Posterior vena cava (tissue), 2 donors: ENCODE data around the gene SPANXC. TPM values are rescaled to one million over a fixed set of nuclear protein-coding genes. Genes with fewer than 3 reads are reported as not detected.
"Not testable (repeated sequence)": the region's sequence is repeated elsewhere in the genome, so short reads cannot be mapped to it uniquely, and the experiment has no call there.

Experiments used
- DNase-seq: peaks from one replicate; pipeline ENCODE4 v3.0.0-alpha.2; 2020; ENCODE audit warnings: low spot score
- intact Hi-C, 2 donors: fragments of 100-400 bp; cut with DNase I; formaldehyde crosslinking; loops; one replicate each; pipeline versions ENCODE4 v1.14.1 to v1.14.2; 2022 to 2023
- long read RNA-seq, 2 donors: library from polyadenylated mRNA; unstranded; transcript quantifications; one replicate each; pipeline ENCODE4 v2.0.0, GENCODE V29; 2020 to 2021
- total RNA-seq, 2 donors: library from RNA; stranded (reverse); fragmentation: NEBNext Ultra II Directional; extraction: Animal tissue kit (Norgen Biotek cat#: 25700); gene quantifications; one replicate each; pipeline ENCODE4 v1.2.1, GENCODE V29; 2021
- donor health status: DM: yes; HTN: yes; CAD: no.
- donor health status: DM: yes; HTN: yes; CAD: no.

SPANXC gene
- total RNA-seq, result not detected
- long read RNA-seq, donor 1, result 0 reads
- long read RNA-seq, donor 2, result 0 reads

GRCh38 chrX:141242417-141242816 is at the start of gene SPANXC:
Gene SPANXC (minus strand): TSS chrX:141242517. CDS start chrX:141242457, 60 bp downstream.
- intact Hi-C loops, DNase-seq: not testable (repeated sequence)

- no peak for DNase-seq
- intact Hi-C loops, result no loop called here
Measured at GRCh38 chrX:141279476-141279875, 37.2 kb upstream of the SPANXC start.

- intact Hi-C loops, result no loop called here
- DNase-seq, result no peak
Measured at GRCh38 chrX:141278306-141278705, 36.0 kb upstream of the SPANXC start.

GRCh38 chrX:141258080-141258479 is 15.8 kb upstream of the SPANXC start:
- no peak for DNase-seq
- intact Hi-C loops, result no loop called here

GRCh38 chrX:141221611-141222010 is 20.7 kb downstream of the SPANXC start:
- DNase-seq, result no peak
- intact Hi-C loops, result no loop called here

- no peak for DNase-seq
- intact Hi-C loops, result no loop called here
Measured at GRCh38 chrX:141220342-141221008, 21.8 kb downstream of the SPANXC start.

- intact Hi-C loops, result no loop called here
- no peak for DNase-seq
Measured at GRCh38 chrX:141214196-141214595, 28.1 kb downstream of the SPANXC start.

GRCh38 chrX:141201962-141202361 is 40.4 kb downstream of the SPANXC start:
- intact Hi-C loops, result no loop called here

More at GRCh38 chrX:141201962-141202361, 40.4 kb downstream of the SPANXC start:
- no peak for DNase-seq

Other genes starting within 250 kb of the SPANXC start
- gene SPANXB1, start 239.9 kb downstream of the SPANXC start, total RNA-seq, result not detected
- gene LDOC1, start 65.4 kb downstream of the SPANXC start, total RNA-seq, result 10 to 100 TPM; 36.7 to 63.4 TPM